Nephron (organoid): ENCODE measurements around the gene CIITA.
A peak's percentile ranks its signal among the peaks of the same experiment; 100 is the strongest.

Experiments used
- H3K27ac Mint-ChIP-seq, 3 experiments: 2 replicates each; pipeline ENCODE4 v1.8.0; 2020; ENCODE audit warnings: mixed read lengths in 3 of 3, mild to moderate bottlenecking in 2 of 3, moderate library complexity in 1 of 3
- H3K27me3 Mint-ChIP-seq: 2 replicates; pipeline ENCODE4 v1.8.0; 2021; ENCODE audit warnings: low read depth, mild to moderate bottlenecking, moderate library complexity, mixed read lengths
- H3K36me3 Mint-ChIP-seq: 2 replicates; pipeline ENCODE4 v1.8.0; 2020; ENCODE audit warnings: low read depth, mixed read lengths
- H3K4me1 Mint-ChIP-seq: 2 replicates; pipeline ENCODE4 v1.8.0; 2020; ENCODE audit warnings: mixed read lengths
- H3K4me3 Mint-ChIP-seq, 3 experiments: 2 replicates each; pipeline ENCODE4 v1.8.0; 2020; ENCODE audit warnings: mild to moderate bottlenecking in 3 of 3, mixed read lengths in 3 of 3, moderate library complexity in 2 of 3
- H3K9me3 Mint-ChIP-seq: 2 replicates; pipeline ENCODE4 v1.8.0; 2020; ENCODE audit warnings: mixed read lengths
- TF ChIP-seq, protein P1 (sequence below), 3 experiments: fragments of 200-600 bp; sonication (generic); IDR thresholded peaks; one replicate each; pipeline ENCODE4 v1.5.0; 2021; ENCODE audit warnings: antibody characterized with exemption in 3 of 3; ENCODE audit not compliant: unreplicated experiment in 3 of 3

The CIITA gene

DNA sequence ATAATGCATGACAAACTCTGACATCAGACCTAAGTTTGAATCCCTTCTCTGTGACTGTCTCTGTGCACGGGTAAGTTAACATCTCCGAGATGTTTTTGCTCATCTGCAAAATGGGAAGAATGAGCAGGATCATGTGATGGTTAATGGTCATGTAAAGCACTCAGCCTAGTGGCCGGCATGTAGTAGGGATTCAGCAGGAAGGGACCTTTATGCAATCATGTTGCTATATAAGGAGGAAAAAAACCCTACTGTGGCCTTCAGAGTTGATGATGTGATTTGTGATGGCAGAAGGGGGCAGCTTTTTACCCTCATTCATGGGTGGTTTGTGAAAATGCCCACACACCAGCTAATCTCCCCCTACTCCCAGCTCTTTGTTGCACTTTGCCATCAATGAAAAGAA is 91.5 kb downstream of the CIITA start:
- Mint-ChIP-seq H3K9me3 (no peaks in the 10 kb centered on the region), H3K4me3 (no peak overlapping the region), H3K4me1 (peaks cover 36% of the 10 kb centered on the region), H3K27me3 (no peaks in the 10 kb centered on the region), H3K36me3 (peaks cover 29% of the 10 kb centered on the region), H3K27ac (no peak overlapping the region)
- TF ChIP-seq, protein P1, sequence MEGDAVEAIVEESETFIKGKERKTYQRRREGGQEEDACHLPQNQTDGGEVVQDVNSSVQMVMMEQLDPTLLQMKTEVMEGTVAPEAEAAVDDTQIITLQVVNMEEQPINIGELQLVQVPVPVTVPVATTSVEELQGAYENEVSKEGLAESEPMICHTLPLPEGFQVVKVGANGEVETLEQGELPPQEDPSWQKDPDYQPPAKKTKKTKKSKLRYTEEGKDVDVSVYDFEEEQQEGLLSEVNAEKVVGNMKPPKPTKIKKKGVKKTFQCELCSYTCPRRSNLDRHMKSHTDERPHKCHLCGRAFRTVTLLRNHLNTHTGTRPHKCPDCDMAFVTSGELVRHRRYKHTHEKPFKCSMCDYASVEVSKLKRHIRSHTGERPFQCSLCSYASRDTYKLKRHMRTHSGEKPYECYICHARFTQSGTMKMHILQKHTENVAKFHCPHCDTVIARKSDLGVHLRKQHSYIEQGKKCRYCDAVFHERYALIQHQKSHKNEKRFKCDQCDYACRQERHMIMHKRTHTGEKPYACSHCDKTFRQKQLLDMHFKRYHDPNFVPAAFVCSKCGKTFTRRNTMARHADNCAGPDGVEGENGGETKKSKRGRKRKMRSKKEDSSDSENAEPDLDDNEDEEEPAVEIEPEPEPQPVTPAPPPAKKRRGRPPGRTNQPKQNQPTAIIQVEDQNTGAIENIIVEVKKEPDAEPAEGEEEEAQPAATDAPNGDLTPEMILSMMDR (IDR thresholded peaks at IDR 0.05; ENCODE audit: unreplicated experiment in 3 of 3): no peak

DNA sequence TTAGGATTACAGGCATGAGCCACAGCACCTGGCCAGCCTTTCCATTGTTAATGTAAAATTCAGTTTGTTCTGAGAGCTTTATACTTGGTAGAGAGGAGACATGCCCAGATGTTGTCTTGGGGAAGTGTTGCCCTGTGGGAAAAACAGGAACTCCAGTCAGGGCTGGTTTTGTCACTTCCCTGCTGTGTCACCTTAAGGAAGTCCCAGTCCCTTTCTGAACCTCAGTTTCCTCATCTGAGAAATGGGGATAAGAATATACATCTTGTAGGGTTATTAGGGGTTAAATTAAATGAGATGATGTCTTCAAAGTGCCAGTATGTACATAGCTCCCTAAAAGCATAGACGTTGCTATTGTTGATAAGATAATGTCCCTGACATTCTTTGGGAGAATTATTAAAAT is 92.6 kb downstream of the CIITA start:
- H3K36me3 Mint-ChIP-seq: peaks cover 24% of the 10 kb centered on the region
- H3K27ac Mint-ChIP-seq: no peak overlapping the region
- no peaks in the 10 kb centered on the region for H3K9me3 Mint-ChIP-seq
- TF ChIP-seq, protein P1 (IDR thresholded peaks at IDR 0.05; ENCODE audit: unreplicated experiment in 3 of 3): no peak
- no peak overlapping the region for H3K4me3 Mint-ChIP-seq
- H3K27me3 Mint-ChIP-seq: no peaks in the 10 kb centered on the region
- H3K4me1 Mint-ChIP-seq: peaks cover 28% of the 10 kb centered on the region

DNA sequence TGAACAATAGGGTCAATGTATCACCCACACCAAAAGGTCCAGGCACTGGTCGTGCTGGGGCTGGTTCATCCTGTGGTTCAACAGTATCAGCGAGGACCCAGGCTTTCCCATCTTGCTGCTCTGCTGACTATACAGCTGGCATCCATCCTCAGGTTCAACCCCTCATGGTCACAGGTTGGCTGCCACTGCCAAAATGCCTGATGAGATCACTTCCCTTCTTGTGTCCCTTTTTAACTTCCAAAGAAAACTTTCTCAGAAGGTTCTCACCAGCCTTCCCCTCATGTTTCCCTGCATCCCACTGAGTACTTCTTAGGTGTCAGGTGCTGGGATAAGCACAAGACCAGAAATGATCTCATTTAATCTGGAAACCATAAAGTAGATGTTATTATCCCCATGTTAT is 93.1 kb downstream of the CIITA start:
- H3K27ac Mint-ChIP-seq: no peak overlapping the region
- no peak overlapping the region for H3K4me3 Mint-ChIP-seq
- no peaks in the 10 kb centered on the region for H3K9me3 Mint-ChIP-seq
- no peaks in the 10 kb centered on the region for H3K27me3 Mint-ChIP-seq
- TF ChIP-seq, protein P1 (IDR thresholded peaks at IDR 0.05; ENCODE audit: unreplicated experiment in 3 of 3): no peak
- H3K4me1 Mint-ChIP-seq: peaks cover 24% of the 10 kb centered on the region
- H3K36me3 Mint-ChIP-seq: peaks cover 24% of the 10 kb centered on the region

DNA sequence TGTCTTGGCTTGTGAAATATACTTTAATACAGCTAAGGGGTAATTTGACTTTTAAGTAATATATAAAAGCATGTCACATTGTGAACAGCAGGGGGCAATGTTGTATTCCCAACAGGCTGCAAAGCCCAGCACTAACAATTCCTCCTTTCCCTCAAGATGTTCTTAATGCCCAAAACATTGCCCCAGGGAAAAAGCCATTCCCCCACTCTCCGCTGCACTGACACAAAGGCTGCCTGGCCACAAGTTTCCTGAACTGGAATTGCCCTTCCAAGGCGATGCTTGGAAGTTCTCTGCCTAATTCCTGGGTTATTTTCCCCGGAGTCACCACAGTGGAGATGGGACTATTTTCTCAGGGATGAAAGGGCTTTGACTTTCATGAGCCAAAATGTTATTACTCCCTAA is 94.6 kb downstream of the CIITA start:
- peaks cover 26% of the 10 kb centered on the region for H3K36me3 Mint-ChIP-seq
- H3K27me3 Mint-ChIP-seq: no peaks in the 10 kb centered on the region
- H3K9me3 Mint-ChIP-seq: no peaks in the 10 kb centered on the region
- H3K27ac Mint-ChIP-seq: peak overlapping the region; percentile 50
- peaks cover 24% of the 10 kb centered on the region for H3K4me1 Mint-ChIP-seq
- no peak overlapping the region for H3K4me3 Mint-ChIP-seq
- TF ChIP-seq, protein P1 (IDR thresholded peaks at IDR 0.05; ENCODE audit: unreplicated experiment in 3 of 3): peak; percentile 76 to 81 (median 76)

DNA sequence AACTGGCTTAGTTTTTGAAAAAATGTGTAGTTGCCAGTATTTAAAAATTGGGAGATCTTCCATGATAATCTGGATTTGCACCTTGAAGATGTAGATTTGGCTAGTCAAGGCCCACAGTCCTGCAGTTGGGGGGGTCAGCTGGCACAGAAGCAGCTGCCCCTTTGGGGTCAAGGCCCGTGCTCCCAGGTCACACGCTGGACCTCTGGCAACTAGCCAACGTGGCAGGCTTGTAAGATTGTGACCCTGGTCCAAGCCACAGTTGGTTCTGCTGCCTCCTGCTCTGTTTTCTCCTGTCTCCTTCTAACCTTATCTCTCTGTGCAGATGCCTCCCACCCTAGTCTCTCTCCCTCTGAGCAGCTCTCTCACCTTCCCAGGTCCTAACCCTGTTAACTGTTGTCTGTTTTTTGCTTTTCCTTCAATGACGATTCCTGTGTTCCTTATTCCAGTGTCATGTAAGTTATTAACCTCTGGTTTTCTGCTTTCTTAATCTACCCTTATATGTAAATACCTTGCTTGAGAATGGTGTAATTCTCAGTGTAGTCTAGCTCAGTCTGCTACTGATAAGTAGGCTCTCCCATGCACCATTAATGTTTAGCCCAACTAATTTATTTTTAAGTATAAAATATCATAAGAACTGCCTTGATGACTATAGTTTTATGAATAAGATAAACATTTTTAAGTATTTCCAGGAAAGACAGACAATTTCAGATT is 95.3 kb downstream of the CIITA start:
- TF ChIP-seq, protein P1 (IDR thresholded peaks at IDR 0.05; ENCODE audit: unreplicated experiment in 3 of 3): no peak
- peak overlapping the region in 1 of 3 experiments; percentile 39 for H3K27ac Mint-ChIP-seq
- H3K9me3 Mint-ChIP-seq: no peaks in the 10 kb centered on the region
- H3K4me1 Mint-ChIP-seq: peaks cover 31% of the 10 kb centered on the region
- no peaks in the 10 kb centered on the region for H3K27me3 Mint-ChIP-seq
- H3K4me3 Mint-ChIP-seq: no peak overlapping the region
- H3K36me3 Mint-ChIP-seq: peaks cover 28% of the 10 kb centered on the region
